Uterus (tissue), 2 donors: ENCODE measurements around the gene VPS52.
"Not testable (repeated sequence)": the region's sequence is repeated elsewhere in the genome, so short reads cannot be mapped to it uniquely, and the experiment has no call there.

Source experiments
- POLR2A ChIP-seq, 2 donors: fragments of 450-650 bp; IDR thresholded peaks; one replicate each; pipeline ENCODE4 v1.6.1; 2016; ENCODE audit warnings: antibody characterized with exemption in 2 of 2, mild to moderate bottlenecking in 1 of 2, moderate library complexity in 1 of 2
- TF ChIP-seq, protein P1 (sequence below), 4 experiments: fragments of 200-600 bp in 2 of 4; fragments of 450-650 bp in 2 of 4; sonication (generic) in 2 of 4; IDR thresholded peaks; one replicate each; pipeline ENCODE4 v1.5.1; 2016 to 2019; ENCODE audit warnings: antibody characterized with exemption in 4 of 4, mild to moderate bottlenecking in 2 of 4, moderate library complexity in 1 of 4

DNA sequence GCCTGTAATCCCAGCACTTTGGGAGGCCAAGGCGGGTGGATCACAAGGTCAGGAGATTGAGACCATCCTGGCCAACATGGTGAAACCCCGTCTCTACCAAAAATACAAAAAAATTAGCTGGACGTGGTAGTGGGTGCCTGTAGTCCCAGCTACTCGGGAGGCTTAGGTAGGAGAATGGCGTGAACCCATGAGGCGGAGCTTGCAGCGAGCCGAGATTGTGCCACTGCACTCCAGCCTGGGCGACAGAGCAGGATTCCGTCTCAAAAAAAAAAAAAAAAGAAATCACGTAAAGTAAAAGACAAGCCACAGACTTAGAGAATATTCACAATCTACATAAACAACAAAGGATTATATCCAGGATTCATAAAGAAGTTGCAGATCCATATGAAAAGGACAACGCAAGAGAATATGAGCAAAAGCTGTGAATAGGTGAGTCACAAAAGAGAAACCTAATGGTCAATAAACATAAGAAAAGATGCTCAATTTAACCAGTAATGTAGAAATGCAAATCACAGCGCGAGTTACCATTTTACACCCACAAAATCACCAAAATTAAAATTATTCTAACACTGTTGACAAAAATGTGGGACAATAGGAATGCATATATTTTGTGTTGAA is 45.1 kb downstream of the VPS52 start:
- TF ChIP-seq, protein P1, sequence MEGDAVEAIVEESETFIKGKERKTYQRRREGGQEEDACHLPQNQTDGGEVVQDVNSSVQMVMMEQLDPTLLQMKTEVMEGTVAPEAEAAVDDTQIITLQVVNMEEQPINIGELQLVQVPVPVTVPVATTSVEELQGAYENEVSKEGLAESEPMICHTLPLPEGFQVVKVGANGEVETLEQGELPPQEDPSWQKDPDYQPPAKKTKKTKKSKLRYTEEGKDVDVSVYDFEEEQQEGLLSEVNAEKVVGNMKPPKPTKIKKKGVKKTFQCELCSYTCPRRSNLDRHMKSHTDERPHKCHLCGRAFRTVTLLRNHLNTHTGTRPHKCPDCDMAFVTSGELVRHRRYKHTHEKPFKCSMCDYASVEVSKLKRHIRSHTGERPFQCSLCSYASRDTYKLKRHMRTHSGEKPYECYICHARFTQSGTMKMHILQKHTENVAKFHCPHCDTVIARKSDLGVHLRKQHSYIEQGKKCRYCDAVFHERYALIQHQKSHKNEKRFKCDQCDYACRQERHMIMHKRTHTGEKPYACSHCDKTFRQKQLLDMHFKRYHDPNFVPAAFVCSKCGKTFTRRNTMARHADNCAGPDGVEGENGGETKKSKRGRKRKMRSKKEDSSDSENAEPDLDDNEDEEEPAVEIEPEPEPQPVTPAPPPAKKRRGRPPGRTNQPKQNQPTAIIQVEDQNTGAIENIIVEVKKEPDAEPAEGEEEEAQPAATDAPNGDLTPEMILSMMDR (IDR thresholded peaks at IDR 0.05), result not testable (repeated sequence)
- TF ChIP-seq POLR2A (IDR thresholded peaks at IDR 0.05), result not testable (repeated sequence)
